ENCODE measurements around the gene ARHGAP26.

DNA sequence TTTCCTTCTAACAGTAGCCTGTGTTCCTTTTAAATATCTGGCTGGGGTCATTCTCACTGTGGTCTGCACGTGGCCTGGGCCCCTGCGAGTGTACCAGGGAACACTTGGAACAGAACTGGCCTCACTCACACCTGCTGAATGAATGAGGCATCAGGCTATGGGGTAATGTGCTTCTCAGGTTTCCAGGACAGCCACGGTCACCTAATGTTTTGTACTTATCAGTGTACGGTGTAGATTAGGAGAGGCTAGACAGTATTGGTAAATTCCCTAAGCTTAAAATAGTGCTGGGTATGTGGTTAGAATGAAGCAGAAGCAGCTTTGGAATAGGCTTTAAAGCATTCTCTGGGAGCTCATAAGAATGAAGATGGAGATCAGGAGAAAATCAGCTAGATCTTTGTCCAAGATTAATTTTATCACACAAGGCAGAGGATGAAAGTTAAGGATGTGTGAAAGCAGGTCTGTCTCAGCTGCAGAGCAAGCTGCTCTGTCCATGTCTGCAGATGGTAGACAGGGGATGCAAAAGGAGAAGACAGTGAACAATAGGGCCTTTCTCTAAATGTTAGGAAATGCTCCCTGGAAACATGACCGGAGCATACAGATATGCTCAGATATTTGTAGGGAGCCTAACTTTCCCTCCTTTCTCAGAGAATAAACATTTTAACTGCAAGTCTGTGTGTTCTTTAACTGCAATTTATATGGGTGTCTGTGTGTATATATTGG, 365.8 kb downstream of the ARHGAP26 start:
- no peak for TF ChIP-seq POLR2A (IDR thresholded peaks at IDR 0.05)
- TF ChIP-seq, protein P1, sequence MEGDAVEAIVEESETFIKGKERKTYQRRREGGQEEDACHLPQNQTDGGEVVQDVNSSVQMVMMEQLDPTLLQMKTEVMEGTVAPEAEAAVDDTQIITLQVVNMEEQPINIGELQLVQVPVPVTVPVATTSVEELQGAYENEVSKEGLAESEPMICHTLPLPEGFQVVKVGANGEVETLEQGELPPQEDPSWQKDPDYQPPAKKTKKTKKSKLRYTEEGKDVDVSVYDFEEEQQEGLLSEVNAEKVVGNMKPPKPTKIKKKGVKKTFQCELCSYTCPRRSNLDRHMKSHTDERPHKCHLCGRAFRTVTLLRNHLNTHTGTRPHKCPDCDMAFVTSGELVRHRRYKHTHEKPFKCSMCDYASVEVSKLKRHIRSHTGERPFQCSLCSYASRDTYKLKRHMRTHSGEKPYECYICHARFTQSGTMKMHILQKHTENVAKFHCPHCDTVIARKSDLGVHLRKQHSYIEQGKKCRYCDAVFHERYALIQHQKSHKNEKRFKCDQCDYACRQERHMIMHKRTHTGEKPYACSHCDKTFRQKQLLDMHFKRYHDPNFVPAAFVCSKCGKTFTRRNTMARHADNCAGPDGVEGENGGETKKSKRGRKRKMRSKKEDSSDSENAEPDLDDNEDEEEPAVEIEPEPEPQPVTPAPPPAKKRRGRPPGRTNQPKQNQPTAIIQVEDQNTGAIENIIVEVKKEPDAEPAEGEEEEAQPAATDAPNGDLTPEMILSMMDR (IDR thresholded peaks at IDR 0.05): no peak
